Measurements from ENCODE around the gene KCNK10.
A peak's percentile ranks its signal among the peaks of the same experiment; 100 is the strongest.

DNA sequence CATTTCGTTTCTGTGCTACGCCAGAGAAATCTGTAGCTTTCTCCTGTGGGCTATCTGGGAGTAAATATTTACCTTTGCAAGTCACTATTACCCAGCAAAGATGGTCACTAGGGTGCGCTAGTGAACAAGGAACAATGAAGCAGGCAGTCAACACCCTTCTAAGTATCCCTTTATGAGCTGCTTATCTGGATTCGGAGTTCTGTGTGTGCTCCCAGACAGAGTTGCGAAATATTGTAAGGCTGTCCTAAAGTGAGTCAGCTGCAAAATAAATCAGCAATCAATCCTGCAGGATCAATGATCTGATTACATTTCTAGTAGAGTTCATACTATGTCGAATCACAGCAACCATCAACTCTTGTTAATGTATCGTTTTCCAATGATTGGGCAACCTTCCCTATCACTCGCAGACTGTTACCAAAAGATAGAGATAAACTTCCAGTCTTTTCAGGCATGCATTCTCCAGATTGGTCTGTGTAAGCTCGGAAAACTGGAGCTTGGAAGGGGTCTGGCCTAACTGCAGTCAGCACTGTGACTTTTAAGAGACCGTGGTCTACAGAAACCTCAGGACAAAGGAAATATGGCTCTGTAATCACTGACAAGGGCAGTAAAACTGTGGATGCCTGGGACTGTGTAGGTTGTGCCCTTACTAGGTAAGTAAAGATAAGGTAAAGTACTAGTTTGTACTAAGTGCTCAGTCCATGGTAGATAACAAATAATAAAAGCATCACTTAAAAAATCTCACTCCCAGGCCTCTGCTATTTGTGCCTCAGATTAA is 133.5 kb downstream of the KCNK10 start:
- TF ChIP-seq CTCF (IDR thresholded peaks at IDR 0.05) (peak in 2 of 4 experiments; percentile 29 to 60), POLR2AphosphoS5 (IDR thresholded peaks at IDR 0.05) (no peak), EP300 (IDR thresholded peaks at IDR 0.05) (no peak), POLR2A (IDR thresholded peaks at IDR 0.05) (no peak)

Data from gastroesophageal sphincter (tissue), 3 donors.